Measurements from ENCODE around the gene SH2D3A.
"Not testable (repeated sequence)": the region's sequence is repeated elsewhere in the genome, so short reads cannot be mapped to it uniquely, and the experiment has no call there.

The SH2D3A gene

DNA sequence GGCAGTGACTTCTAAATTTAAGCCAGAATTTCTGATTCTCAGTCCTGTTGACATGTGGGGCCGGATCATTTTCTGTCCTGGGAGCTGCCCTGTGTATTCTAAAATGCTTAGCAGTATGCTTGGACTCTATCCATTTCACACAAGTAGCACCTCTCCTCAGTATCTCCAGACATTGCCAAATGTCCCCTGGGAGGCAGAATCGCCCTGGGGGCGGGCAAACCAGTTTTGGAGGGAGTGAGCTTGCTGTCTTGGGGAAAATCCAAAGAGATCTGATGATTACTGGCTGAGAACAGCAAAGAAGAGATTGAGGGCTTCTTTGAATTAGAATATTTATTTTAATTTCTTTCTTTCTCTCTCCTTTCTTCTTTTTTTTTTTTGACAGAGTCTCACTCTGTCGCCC is 21.7 kb upstream of the SH2D3A start:
- DNase-seq: no peak

DNA sequence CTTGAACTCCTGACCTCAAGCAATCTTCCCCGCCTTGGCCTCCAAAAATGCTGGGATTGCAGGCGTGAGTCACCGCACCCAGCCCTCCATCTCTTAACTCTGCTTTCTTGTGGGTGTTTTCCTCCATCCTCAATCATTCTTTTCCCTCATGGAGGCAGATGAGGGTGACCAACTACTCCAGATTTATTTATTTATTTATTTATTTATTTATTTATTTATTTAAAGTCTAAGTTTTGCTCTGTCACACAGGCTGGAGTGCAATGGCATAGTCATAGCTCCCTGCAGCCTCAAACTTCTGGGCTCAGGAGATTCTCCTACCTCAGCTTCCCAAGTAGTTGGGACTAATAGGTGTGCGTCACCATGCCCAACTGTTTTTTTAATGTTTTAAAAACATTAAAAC is 20.2 kb upstream of the SH2D3A start:
- no peak for DNase-seq

DNA sequence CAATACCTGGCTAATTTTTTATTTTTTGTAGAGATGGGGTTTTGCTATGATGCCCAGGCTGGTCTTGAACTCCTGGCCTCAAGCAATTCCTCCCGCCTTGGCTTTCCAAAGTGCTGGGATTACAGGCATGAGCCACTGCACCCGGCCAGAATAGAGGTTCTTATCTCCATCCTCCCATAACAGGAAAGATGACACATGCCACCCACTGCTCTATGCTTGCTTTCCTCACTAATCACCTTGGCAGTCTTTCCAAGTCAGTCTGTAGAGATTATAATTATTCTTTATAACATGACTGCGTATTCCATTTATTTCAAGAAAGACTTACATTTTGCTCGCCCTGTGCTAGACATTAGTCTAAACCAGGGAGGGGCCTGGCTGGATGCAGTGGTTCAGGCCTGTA is 12.0 kb upstream of the SH2D3A start:
- DNase-seq: no peak

DNA sequence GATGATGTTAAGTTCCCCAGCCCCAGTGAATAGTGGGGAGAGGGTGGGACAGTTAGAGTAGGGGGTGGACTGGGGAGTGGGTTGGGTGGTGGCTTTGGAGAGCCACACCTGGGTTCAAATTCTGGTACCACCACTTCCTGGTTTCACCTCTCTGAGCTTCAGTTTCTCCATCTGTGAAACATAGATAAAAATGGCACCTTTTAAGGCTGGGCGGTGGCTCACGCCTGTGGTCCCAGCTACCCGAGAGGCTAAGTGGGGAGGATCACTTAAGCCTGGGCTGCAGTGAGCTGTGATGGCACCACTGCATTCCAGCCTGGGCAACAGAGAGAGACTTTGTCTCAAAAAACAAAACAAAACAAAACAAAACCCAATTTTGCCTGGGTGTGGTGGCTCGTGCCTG is 11.2 kb upstream of the SH2D3A start:
- no peak for DNase-seq

DNA sequence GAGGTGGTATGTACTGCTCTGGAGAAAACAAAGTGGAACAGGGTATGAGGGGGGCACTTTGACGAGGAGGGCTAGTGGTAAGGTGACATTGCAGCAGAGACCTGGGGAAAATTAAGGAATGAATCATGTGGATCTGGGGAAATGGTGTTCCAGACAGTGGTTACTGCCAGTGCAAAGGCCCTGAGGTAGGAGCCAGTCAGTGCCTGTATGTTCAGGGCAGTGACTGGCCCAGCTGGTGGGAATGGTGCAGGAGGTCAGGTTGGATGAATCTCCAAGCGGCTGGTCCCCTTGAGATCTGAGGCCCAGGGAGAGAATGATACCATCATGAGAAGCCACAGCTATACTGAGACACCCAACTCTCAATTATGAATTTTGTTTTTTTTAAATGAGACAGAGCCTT is 10.2 kb upstream of the SH2D3A start:
- no peak for DNase-seq

DNA sequence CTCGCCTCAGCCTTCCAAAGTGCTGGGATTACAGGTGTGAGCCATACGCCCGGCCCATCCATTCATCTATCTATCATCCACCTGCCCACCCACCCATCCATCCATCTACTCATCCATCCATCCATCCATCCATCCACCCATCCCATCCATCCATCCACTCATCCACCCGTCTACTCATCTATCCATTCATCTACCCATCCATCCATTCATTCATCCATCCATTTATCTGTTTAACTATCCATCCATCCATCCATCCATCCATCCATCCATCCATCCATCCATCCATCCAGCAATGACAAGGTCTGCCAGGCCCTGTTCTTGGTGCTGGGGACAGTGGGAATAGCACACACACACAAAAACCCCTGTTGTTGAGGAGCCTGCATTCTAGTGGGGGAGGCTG is 9.8 kb upstream of the SH2D3A start:
- no peak for DNase-seq

DNA sequence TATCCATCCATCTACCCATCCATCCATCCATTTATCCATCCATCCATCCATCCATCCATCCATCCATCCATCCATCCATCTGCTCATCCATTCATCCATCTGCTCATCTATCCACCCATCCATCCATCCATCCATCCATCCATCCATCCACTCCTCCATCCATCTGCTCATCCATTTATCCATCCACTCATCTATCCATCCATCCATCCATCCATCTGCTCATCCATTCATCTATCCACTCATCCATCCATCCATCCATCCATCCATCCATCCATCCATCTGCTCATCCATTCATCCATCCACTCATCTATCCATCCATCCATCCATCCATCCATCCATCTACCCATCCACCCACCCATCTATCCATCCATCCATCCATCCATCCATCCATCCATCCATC is 8.8 kb upstream of the SH2D3A start:
- not testable (repeated sequence) for DNase-seq

DNA sequence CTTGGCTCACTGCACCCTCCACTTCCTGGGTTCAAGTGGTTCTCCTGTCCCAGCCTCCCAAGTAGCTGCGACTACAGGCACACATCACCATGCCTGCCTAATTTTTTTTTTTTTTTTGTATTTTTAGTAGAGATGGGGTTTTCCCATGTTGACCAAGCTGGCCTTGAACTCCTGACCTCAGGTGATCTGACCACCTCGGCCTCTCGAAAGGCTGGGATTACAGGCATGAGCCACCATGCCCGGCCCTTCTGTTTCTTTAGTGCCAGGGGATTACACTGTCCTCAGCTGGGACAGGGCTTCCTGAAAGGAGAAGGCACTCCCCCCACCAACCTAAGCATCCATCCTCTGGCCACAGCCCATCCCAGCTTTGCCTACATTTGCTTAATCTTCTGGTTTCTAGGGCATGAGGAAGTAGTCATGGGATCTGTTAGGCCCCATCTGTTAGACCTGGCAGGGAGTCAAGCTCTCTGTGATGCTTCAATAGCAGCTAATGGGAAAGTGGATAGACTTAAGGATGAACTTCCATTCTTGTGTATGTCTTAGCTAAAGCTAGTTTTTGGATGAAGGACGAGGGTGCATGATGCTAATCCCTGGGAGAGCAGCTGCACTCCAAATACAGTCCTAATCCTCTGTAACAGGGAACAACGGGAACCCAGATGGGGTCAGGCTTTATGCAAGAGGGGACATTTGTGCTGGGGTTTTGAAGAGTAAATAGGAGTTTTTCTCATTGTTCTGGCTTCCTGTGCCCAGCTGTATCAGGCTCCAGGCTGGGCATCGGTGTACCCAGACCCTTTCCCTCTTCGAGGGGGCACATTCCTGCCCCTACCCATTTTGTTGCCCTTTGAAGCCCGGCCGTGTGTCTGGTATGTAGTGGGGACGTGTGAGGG is 7.8 kb upstream of the SH2D3A start:
- DNase-seq: no peak

DNA sequence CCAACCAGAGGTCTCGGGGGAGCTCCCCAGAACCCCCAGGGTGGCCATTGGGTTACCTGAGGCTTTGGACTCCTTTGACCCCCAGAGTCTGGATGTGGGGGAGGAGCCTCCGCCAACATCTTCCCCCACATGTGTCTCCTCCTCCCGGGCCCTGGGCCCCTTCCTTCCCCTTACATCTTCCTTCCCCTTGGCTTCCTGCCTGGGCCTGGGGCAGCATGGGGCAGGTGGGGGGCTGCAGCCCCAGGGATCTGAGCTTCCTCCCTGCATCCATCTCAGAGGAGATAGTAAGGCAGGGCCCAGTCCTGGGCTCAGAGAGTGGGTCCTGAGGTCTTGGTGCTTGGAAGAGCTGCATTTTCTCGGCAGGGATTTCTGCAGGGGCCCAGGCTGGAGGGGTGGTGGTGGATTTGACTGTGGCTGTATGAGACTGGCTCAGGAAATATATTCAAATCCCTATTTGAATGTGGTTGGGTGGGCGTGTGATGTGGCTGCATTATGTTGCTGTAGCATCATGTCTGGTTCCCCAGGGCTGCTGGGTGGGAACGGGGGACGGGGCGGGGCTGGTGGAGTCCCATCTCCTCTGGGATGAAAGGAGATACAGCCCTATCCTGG is 6.2 kb upstream of the SH2D3A start:
- DNase-seq: no peak

DNA sequence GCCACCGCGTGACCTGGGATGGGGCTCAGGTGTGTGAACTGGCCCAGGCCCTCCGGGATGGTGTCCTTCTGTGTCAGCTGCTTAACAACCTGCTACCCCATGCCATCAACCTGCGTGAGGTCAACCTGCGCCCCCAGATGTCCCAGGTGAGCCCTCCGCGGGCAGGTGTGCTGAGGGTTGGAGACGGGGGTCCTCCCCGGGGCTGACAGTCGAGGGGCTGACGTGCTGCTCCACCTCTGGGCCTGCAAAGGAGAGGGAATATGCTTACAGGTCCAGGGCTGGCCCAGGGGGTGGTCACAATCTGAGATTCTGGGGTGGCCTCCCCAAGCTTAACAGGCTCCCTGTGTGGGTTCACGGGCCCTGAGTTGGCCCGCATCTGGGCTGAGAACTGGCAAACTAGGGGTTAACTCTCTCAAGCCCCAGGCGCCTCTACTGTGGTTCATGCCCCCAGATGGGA is 5.7 kb upstream of the SH2D3A start:
- no peak for DNase-seq

DNA sequence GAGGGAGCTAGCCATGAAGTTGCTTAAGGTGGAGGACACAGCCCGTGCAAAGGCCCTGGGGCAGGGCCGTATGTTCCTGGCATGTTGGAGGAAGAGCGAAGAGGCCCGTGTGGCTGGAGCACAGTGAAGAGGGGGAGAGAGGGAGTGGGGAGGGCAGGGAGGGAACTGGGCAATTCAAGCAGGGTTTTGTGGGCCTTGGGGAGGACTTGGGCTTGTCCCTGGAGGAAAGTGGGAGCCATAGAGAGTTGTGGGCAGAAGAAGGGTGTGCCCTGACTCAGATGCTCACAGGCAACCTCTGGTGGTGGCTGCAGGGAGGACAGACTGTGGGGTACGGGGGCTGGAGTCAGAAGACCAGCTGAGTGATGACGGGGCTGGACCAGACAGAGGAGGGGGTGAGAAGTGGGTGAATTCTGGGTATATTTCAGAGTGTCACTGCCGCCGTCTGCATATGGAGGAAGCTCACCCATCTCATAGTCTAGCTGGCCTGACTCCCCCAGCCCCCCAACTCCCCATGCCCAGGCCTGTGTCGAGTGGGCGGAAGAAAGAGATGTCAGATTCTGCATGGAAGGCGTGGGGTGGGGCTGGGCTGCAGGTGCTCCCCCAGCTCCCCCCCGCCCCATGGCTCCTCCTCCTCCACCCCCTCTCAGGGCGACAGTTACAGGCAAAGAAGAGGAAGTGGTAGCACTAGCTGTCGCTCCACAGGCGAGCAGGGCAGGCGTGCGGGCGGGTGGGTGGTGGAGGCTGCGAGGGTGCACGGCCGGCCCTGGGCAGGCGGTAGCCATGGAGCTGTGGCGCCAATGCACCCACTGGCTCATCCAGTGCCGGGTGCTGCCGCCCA is 5.0 kb upstream of the SH2D3A start, which contains the start of gene VAV1:
Gene VAV1, plus strand, starts transcription at position 681 of the 838 bp plus-strand sequence. Its CDS starts 100 bp downstream, at position 781.
- DNase-seq: no peak

DNA sequence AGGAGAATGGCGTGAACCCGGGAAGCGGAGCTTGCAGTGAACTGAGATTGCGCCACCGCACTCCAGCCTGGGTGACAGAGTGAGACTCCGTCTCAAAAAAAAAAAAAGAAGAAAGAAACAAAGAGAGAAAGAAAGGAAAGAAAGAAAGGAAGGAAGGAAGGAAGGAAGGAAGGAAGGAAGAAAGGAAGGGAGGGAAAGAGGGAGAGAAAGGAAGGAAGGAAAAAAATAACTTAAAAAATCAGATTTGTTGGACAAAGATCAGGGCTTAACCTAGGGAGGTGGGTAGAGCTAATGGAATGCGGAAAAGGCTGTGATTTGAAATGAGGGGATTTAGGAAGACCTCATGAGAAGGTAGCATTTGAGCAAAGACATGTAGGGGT is 4.4 kb upstream of the SH2D3A start:
- not testable (repeated sequence) for DNase-seq

DNA sequence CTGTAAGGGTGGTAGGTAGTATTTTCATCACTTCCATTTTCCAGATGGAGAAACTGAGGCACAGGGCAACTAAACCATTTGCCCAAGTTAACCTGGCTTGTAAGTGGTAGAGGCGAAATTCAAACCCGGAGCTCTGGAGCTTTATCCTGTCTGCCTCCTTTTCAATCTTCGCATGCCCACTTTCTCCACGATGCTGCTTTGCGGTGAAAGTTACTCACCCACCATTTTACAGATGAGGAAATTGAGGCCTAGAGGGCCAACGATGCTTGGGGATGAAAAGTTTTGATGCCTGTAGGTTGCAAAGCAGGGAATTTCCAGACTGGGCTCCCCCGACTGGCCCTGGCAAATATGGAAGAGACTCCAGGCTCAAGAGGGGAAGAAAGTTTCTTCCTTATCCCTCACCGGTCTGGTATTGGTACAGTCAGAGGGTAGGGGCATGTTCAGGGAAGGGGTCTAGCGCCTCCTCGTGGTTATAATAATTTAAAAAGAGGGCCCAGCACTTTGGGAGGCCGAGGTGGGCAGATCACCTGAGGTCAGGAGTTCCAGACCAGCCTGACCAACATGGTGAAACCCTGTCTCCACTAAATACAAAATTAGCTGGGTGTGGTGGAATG is 1.9 kb upstream of the SH2D3A start:
- DNase-seq: no peak

DNA sequence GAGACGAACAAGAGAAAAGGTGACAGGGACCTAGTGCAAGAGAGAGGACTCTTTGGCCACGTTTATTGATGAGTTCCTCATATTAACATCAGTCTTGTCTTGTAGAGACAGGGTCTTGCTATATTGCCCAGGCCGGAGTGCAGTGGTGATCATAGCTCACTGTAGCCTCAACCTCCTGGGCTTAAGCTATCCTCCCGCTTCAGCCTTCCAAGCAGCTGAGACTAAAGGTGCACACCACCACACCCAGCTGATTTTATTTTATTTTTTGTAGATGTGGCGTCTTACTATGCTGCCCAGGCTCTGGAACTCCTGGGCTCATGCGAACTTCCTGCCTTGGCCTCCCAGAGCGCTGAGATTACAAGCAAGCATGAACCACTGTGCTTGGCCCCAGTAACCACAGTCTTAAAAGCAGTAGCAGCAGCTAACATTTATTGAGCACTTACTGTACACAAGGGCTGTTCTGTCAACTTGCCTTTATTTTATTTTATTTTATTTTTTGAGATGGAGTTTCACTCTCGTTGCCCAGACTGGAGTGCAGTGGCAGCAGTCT is 1.1 kb upstream of the SH2D3A start:
- no peak for DNase-seq

DNA sequence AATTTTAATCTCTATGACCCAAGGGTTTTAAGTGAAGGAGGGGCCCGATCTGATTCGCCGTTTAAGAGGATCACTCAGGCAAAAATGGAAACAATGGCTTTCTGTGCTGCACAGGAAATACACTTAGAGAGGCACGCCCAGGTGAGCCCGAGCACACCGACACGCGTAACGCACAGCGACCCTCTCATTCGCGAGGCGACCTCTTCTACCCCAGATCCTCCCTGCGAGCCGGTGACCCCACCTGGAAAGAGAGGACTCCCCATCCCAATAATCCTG is 216 bp downstream of the SH2D3A start:
- DNase-seq: no peak

DNA sequence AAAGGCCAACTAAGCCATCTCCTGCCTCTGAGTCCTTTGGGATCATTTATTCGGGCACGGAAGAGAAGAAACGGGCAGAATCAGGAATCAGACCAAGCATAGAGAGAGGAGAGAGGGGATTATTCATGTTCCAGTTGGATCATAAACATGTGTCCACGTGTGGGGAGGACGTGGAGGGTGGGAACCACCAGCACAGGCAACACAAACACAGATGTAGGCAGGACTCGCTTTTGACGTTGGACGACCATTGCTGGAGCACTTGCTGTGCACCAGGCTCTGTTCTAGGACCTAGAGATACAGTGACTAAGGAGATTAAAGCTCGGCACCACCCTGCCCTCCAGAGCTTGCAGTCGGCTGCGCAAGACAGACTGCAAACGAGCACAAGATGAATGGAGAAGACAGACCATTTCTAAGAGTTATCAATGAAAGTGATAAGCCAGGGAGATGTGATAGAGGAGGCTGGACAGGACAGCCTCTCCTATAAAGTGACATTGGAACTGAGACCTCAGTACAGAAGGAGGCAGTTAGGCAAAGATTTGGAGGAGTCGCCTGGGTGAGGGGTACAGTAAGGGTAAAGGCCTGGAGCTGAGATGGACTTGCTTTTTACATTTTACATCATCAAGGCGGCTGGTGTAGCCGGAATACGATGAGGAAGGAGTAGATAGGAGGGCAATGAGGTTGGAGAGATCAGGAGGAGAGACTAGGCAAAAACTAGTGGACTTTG is 716 bp downstream of the SH2D3A start:
- DNase-seq: no peak

DNA sequence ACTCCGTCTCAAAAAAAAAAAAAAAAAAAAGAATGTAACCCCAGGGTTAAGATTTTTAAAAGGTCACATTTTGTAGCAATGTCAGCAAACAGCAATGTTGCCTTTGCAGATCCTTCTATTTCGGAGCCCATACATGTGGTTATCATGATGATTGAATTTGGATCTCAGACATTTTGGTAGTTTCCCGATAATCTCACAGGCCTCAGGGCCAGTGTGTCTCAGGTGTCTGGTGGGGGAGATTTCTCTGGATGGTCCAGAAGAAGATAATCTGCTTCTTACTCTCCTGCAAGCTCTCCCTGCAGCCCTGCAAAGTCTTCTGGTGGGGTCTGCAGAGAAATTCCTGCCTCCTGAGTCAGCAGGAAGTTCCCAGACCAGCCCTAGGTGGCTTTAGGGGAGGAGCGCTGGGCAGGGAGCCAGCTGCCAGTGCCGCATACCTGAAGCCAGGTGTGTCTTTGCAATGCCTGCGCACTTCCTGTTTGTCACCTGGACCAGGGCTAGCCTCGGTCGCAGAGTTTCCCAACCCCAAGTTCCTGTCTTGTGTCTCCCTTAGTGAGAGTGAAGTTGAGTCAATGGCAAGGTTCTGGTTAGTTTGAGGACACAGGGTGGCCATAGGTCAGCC is 1.4 kb downstream of the SH2D3A start:
- DNase-seq: no peak

DNA sequence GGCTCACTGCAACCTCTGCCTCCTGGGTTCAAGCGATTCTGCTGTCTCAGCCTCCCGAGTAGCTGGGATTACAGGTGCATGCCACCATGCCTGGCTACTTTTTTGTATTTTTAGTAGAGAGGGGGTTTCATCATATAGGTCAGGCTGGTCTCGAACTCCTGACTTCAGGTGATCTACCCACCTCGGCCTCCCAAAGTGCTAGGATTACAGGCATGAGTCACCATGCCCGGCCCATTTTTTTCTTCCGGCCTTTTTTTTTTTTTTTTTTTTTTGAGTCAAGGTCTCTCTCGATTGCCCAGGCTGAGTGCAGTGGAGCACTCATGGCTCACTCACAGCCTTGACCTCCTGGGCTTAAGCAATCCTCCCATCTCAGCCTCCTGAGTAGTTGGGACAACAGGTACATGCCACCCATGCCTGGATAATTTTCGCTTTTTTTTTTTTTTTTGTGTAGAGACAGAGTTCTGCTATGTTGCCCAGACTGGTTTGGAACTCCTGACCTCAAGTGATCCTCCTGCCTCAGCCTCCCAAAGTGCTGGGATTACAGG is 4.9 kb downstream of the SH2D3A start:
- DNase-seq: not testable (repeated sequence)

DNA sequence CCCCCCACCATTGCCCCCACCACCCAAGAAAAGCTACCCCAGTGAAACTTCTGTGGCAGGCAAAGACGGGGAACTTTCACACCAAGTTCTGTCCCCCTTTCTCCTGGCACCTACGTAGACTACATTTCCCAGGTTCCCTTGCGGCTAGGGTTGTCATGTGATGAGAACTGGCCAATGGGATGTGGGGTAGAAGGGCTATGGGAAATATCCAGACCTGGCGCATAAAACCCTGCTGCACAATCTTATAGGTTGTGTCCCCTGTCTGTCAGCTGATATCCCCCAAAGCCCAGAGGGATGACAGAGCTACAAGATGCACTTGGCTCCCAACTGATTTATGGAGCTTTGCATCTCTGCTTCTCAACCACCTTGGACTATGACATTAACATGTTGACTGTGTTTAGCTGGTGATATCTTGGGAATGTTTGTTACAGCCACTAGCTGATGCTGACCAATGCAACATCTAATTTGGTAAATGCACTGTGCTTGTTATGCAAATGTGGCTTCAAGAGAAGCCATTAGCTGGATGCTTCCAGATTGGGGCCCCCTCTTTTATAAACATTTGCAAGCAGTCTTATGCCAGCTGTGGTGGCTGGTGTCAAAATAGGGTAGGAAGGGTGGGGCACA is 6.1 kb downstream of the SH2D3A start:
- DNase-seq: no peak

DNA sequence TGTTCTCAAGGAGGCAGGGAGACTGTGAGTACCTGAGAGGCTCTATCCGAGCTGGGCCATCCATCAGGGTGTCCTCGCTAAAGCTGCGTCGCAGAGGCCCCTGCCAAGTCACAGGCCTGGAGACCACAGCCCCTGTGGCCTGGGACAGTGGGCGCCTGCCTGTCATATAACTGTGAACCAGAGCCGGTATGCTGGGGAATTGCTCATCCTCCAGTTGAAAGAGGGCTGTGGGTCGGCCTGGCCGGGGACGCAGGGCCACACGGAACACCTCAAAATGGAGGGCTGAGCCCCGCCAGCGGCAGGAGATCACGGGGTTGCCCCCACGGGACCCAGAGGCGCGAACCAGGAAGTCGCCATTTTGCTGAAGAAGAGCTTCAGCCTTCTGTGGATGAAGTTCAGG is 6.6 kb downstream of the SH2D3A start:
- no peak for DNase-seq
